ENCODE data around the gene EFNA1. TPM values are rescaled to one million over a fixed set of nuclear protein-coding genes. Genes with fewer than 3 reads are reported as not detected.

Gene EFNA1
- total and polyA plus RNA-seq, 2 of the 8 experiments (the other 6 are each of a cell fraction or from before 2014, with no cell fraction given) = 4.9 to 14.6 TPM

GRCh38 chr1:155126556-155127104, 1.0 kb upstream of the EFNA1 start:
- Histone ChIP-seq H3K9ac (replicated peaks in 1 of 4; ENCODE audit: extremely low read depth in 1 of 4, low read depth in 3 of 4, low read length in 3 of 4) (no peak overlapping the region), H2BK12ac (ENCODE audit: low read depth, low read length) (peak overlapping the region; percentile 43; the same call in 1 of the 2 replicates), H3K56ac (replicated peaks; ENCODE audit: insufficient read length, low read depth, low read length) (no peak overlapping the region), H3K36me3 (ENCODE audit: control insufficient read depth in 2 of 4, insufficient read depth in 4 of 4, low read length in 3 of 4) (peaks cover 0 to 2% (median 0%) of the 10 kb centered on the region in 4 experiments; a peak in 1 of 8 replicates), H4K20me1 (replicated peaks in 1 of 2; ENCODE audit: control insufficient read depth in 1 of 2, insufficient read depth in 2 of 2, low read length in 2 of 2) (no peaks in the 10 kb centered on the region), H2BK15ac (ENCODE audit: low read length) (no peak overlapping the region), H2BK20ac (ENCODE audit: low read length) (no peak overlapping the region), H4K5ac (ENCODE audit: insufficient read length, low read depth, low read length) (no peak overlapping the region), H3K14ac (ENCODE audit: insufficient read length) (no peak overlapping the region), H3K4me1 (replicated peaks in 1 of 4; ENCODE audit: control insufficient read depth in 3 of 4, insufficient read depth in 4 of 4, low read length in 3 of 4) (peaks cover 16 to 58% (median 40%) of the 10 kb centered on the region in 4 experiments), H3K79me2 (ENCODE audit: control insufficient read depth in 1 of 2, insufficient read depth in 2 of 2, low read length in 2 of 2) (no peaks in the 10 kb centered on the region), H3K18ac (ENCODE audit: extremely low read depth, low read length) (no peak overlapping the region; the same call in none of the 2 replicates), H2AK5ac (ENCODE audit: low read depth, low read length) (no peak overlapping the region), H2BK120ac (replicated peaks; ENCODE audit: low read depth, low read length) (no peak overlapping the region), H3K4ac (replicated peaks; ENCODE audit: insufficient read length, low read depth, low read length) (no peak overlapping the region), H3K27ac (ENCODE audit: low read depth, low read length) (no peak overlapping the region), H3K23ac (ENCODE audit: insufficient read length) (no peak overlapping the region), H4K8ac (ENCODE audit: extremely low read depth, insufficient read depth, low read length) (peak overlapping the region; percentile 66), H3K9me3 (ENCODE audit: insufficient read depth in 2 of 2, low read depth in 1 of 2, low read length in 1 of 2) (no peaks in the 10 kb centered on the region), H3K4me2 (ENCODE audit: insufficient read depth in 1 of 2, low read depth in 2 of 2, low read length in 2 of 2) (peak overlapping the region; percentile 94 to 97), H3K4me3 (ENCODE audit: extremely low read depth in 1 of 4, insufficient read depth in 2 of 4, low read depth in 3 of 4, low read length in 4 of 4) (peak overlapping the region; percentile 45 to 71 (median 64)), H3K27me3 (replicated peaks in 1 of 4; ENCODE audit: control insufficient read depth in 3 of 4, extremely low read depth in 1 of 4, insufficient read depth in 3 of 4, low read length in 3 of 4) (peaks cover 33 to 50% (median 45%) of the 10 kb centered on the region in 4 experiments), H2BK5ac (ENCODE audit: low read depth, low read length) (no peak overlapping the region), H4K91ac (replicated peaks; ENCODE audit: insufficient read length, low read length) (no peak overlapping the region), H2AFZ (ENCODE audit: low read length) (no peak overlapping the region), H3K79me1 (ENCODE audit: low read depth, low read length) (no peaks in the 10 kb centered on the region), H3K23me2 (ENCODE audit: low read depth, low read length) (peaks cover 28% of the 10 kb centered on the region)
- WGBS, 2 experiments (ENCODE audit: extremely low coverage in 1 of 2, insufficient coverage in 1 of 2, insufficient read length in 1 of 2, insufficient replicate concordance in 2 of 2, low coverage in 1 of 2, low lambda C conversion rate in 2 of 2, missing lambda C conversion rate in 1 of 2) = 2% methylated on average over 24 of the region's 32 CpGs; no CpG with 5 or more reads in 1 of the 2 experiments
- ChIA-PET POLR2A (ENCODE audit: partially characterized antibody) (interaction anchor here (1.0 to 2.4 kb wide), 8 partner anchors 9 to 69 kb away, joined by 3 to 14 read pairs (median 6); partner anchors contain the start of gene SLC50A1), CTCF (ENCODE audit: partially characterized antibody) (interaction anchor here (0.6 to 4.8 kb wide), 6 partner anchors 11 to 43 kb away, joined by 3 to 66 read pairs (median 7); partner anchors contain the start of gene KRTCAP2)
- peak; percentile 63 for TF ChIP-seq RNF2 (IDR thresholded peaks at IDR 0.05; ENCODE audit: borderline replicate concordance, low read depth, low read length, missing control alignments, poor library complexity, severe bottlenecking)
- TF ChIP-seq EZH2 (IDR thresholded peaks at IDR 0.05; ENCODE audit: low read depth, low read length, severe bottlenecking) = peak; percentile 61
- TF ChIP-seq TEAD4 (IDR thresholded peaks at IDR 0.05; ENCODE audit: low read depth, low read length) = 0 out of 2 replicates have a peak, but pooled peaks have one; percentile 30
- TF ChIP-seq FOSL1 (IDR thresholded peaks at IDR 0.05; ENCODE audit: insufficient read depth, low read depth, low read length) = no peak
- no peak for TF ChIP-seq YY1 (IDR thresholded peaks at IDR 0.05; ENCODE audit: low read depth, low read length)
- TF ChIP-seq SUZ12 (IDR thresholded peaks at IDR 0.05; ENCODE audit: low read length) = 0 out of 2 replicates have a peak, but pooled peaks have one; percentile 16
- TF ChIP-seq SIN3A (conservative IDR thresholded peaks at IDR 0.05 in 1 of 2, IDR thresholded peaks at IDR 0.05 in 1 of 2; ENCODE audit: low read depth in 1 of 2, low read length in 2 of 2) = peak in 1 of 2 experiments; percentile 35; a peak in 1 of 4 replicates
- TF ChIP-seq SP2 (IDR thresholded peaks at IDR 0.05; ENCODE audit: low read length) = no peak
- FAIRE-seq (no peak), DNase-seq (ENCODE audit: low read depth in 1 of 2, low spot score in 2 of 2) (peak in 1 of 2 experiments; percentile 64)

Measured in H1 (cell line).